GM21528 (cell line): Measurements from ENCODE around the gene LNPEP.
A peak's percentile ranks its signal among the peaks of the same experiment; 100 is the strongest.

ENCODE experiments used
- ATAC-seq: cut with Tn5 transposase; IDR thresholded peaks from one replicate; pipeline ENCODE4 v1.9.1; 2021; ENCODE audit warnings: mild to moderate bottlenecking, moderate library complexity; ENCODE audit not compliant: unreplicated experiment, low FRiP score

LNPEP gene

DNA sequence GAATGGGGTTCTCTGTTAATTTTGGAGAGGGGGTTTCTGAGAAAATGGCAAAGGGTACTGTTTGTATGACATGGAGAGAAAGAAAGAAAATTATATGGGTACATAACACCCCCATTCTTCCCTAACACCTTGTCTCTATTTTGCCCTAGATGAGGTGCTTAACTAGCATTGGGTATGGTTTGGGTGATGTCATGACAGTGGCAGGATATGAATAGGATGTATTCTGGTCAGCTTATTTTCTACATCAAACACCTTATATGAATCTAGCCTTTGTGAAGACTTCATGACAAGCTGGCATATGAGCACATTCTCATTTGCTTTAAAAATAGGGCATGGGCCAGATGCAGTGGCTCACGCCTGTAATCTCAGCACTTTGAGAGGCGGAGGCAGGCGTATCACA, 58.6 kb downstream of the LNPEP start:
- ATAC-seq: no peak

DNA sequence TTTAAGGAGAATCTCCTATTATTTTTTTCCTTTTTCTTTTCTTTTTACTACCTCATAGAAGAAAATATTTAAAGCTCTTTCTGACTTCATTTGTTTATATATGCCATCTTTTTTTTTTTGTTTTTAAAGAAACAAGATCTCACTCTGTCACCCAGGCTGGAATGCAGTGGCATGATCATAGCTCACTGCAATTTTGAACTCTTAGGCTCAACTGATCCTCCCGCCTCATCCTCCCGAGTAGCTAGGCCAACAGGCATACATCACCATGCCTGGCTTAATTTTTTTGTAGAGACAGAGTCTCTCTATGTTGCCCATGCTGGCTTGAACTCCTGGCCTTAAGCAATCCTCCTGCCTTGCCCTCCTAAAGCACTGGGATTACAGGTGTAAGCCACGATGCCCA, 59.5 kb downstream of the LNPEP start:
- ATAC-seq: no peak

DNA sequence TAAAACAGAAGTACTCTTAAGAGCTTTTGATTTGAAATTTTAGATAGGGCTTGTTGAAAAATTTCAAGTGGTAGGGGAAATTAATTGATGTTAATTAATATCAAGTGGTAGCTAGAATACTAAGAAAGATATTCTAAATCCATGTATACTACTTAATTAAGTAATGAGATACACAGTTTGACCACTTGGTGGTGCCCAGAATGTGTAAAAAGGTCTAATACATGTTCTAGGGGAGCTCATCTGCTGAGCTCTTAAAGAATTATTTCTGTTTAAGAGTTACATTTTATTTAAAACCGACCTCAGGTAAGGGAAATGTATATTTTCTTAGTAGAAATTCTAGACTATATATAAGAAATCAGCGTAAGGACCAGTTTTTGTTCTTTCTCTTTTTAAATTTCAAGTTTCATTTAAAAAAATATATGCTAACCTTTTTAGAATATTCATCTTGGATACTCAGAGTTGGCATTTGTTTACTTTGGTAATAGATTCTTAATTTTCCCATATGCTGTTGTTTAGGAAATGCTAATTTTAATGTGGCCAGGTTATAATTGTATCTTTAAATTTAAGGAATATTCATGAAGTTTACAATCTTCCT, 61.5 kb downstream of the LNPEP start:
- ATAC-seq: peak; percentile 64

DNA sequence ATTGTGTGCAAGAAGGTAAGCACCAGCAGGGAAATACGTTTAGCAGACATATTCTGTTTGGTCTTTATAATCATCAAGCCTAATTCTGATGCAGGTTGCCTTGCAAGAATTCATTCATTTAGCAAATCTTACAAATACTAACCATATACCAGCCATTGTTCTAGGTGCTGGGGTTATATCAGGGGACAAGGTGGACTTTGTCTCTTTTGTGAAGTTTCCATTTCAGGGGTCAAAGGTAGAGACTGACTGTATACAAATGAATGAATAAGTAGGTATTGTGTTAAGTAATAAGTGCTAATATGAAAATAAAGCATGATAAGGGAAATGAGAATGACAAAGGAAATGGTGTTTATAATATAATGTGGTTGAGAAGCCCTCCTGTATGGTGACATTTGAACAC, 64.0 kb downstream of the LNPEP start:
- no peak for ATAC-seq

GRCh38 chr5:97000391-97000790, 64.5 kb downstream of the LNPEP start:
- ATAC-seq: no peak

DNA sequence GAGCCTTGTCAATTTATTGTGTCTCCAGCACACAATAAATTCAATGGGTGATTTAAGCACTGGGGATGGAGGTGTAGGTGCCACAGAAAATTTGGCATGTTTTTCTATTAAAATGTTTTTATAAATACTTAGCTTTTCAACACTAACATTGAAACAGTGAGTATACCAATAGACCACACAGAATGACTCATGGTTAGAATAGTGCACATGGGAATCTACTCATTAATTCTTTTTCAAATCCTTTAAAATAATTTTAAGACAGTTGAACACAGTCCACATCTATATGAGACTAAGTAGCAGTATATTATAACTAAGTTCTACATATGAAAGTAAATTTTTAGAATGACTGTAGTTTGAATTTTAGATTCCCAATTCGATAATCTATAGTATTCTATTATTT, 67.1 kb downstream of the LNPEP start:
- no peak for ATAC-seq

GRCh38 chr5:97004423-97005060, 68.7 kb downstream of the LNPEP start:
- ATAC-seq: no peak

DNA sequence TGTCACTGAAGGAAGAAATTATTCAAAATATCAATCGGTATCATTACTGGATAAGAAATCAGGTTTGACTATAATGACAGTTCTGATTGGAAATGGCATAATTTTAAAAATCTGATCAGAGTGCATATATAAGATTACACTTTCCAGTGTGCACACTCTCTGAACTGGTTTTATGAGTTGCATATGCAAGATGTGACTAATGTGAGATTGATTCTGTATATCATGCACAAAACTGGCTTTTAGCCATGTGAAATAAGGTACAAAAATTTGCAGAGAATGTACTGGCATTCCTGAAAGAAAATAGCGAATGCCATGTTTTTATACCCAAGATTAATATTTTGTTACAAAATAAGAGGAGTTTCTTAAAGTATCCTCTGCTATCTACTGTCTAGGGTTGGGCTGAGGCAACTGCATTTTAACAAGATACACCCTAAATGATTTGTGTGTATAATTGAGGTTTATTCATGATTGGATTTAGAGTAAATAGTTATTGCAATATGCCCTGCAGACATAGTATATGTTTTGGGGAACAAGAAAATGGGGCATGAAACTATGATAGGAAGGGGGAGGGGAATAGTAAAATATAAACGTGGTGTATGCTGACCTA, 70.7 kb downstream of the LNPEP start:
- no peak for ATAC-seq

DNA sequence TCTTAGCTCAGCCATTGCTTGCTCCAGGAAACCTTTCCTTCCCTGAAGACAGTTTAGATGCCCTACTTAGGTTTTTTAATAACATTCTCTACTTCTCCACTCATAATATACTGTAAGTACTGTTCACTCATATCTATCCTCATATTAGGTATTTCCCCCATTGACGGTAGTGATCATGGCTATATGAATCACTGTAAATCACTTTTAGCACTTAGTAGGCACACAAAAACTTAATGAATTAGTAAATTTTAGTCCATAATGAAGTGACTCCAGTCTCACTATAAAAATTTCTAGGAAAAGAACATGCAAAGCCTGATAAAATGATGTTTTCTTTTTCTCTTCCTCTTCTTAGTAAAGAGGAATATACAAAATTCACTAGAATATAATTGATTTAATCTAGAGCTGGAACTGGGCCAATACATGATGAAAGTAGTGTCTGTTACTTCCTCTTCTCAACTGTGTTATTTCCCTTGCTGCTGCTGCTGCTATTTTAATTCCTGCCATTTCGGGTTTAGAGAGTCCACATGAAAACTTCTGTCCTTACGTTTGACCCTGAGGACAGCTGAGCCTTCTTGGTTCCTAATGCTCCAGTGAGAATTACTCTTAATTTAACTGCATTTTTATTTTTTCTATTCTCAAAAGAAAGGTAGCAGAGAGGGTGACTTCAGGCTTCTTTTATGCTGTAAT, 73.5 kb downstream of the LNPEP start:
- ATAC-seq: no peak

DNA sequence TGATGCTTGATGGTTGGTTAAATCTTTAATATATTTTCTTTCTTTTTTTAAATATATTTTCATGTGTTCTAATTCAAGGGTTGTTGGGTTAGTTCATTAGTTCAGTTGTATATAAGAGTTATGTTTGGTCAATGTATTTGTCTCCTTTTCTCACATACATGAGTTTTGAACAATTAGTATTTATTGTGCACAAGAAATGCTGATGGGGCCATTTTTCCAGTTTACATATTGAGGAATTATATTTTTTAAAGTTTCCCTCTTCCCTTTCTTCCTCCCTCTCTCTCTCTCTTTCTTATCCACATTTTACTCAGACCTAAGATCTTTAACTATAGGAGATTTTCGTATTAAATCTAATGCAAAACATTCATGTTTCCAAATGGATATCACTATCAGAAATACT, 74.0 kb downstream of the LNPEP start:
- no peak for ATAC-seq

DNA sequence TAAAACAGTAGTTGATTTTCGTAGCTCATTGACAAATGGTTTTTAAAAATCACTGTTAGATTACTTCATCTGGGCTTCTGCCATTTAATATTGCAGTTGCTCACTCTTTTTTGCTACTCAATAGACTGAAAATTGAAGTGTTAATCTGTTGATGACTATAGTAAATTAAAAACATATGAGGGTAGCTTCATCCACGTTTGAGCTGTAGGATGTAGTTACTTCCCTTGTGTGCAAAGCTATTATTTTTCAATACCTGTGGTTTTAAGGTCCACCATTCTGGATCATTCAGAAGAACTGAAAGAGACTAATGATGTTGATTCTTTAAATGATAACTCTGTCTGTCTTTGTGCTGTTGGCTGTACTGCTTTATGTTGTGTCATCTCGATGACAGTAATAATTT, 74.7 kb downstream of the LNPEP start:
- no peak for ATAC-seq

GRCh38 chr5:97011567-97011966, 75.7 kb downstream of the LNPEP start:
- no peak for ATAC-seq

DNA sequence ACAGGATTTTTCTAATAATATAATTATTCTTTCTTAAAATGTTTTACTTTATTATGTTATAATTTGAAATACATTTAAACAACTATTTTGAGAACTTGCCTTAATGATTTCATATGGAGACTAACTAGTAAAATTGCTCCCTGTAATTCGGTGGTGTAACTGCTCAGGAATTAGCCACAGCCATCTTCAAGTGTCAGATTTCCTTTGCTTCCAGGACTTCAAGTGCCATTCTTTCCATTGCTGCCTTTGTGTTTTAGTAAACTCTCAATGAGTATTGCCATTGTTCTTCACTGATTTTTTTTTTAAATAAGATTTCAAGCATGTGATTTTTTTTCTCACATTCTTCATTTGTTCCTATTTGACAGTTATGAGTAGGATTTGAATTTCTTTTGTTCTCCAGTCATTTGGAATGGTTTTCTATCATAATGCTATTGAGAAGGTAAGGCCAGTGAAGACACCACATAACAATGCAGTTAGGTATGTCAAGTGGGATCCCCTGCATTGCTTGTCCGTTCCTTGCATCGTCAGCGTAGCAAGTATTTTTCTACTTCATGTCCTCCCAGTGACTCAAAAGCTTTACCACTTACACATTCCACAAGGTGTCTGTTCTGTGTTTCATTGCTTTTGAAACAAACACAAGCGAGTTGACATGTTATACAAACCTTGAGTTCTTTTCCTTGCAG, 83.7 kb downstream of the LNPEP start:
- no peak for ATAC-seq

GRCh38 chr5:97021416-97021815, 85.5 kb downstream of the LNPEP start:
- no peak for ATAC-seq

DNA sequence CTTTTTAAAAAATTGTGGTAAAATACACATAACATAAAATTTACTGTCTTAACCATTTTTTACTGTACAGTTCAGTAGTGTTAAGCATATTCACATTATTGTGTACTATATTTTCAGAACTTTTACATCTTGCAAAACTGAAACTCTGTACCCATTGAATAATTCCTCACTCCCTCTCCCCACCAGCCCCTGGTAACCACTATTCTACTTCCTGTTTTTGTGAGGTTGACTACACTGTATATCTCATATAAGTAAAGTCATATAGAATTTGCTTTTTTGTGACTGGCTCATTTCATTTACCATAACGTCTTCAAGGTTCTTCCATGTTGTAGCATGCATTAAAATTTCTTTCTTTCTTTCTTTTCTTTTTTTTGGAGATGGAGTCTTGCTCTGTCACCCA, 87.0 kb downstream of the LNPEP start:
- no peak for ATAC-seq

- no peak for ATAC-seq
These were observed 90.8 kb downstream of the LNPEP start for GRCh38 chr5:97026721-97027120.

- no peak for ATAC-seq
These were observed 101.9 kb downstream of the LNPEP start for GRCh38 chr5:97037819-97038218.

DNA sequence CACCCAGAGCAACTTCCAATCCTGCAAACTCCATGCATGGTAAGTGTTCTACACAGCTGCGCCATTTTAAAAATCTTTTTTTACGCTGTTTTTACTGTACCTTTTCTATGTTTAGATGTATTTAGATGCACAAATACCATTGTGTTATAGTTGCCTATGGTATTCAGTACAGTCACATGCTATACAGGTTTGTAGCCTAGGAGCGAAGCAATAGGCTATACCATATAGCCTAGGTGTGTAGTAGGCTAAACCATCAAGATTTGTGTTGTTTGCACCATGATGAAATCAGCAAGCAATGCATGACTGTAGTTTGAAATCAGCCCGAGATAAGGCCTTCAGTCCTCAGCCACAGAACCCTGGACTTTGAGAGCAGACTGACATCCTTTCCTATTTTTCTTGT, 105.4 kb downstream of the LNPEP start:
- no peak for ATAC-seq

DNA sequence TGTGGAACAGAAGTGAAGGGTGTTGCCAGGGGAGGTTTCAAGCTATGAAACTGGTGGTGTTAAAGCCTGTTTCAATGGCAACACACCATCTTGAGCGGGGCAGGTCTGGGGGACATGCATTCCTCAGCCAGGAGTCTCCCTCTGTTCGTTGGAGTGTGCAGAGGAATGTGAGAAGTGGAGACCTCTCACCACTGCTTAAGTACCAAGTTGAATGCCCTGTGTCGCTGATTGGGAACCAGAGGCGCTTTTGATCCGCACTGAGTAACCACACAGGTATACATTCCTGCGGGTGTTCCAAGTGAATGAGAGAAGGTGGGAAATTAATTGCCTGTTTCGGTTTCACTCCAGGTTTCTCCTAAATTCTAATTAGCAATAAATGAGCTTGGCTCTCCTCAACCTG, 107.1 kb downstream of the LNPEP start:
- ATAC-seq: no peak

DNA sequence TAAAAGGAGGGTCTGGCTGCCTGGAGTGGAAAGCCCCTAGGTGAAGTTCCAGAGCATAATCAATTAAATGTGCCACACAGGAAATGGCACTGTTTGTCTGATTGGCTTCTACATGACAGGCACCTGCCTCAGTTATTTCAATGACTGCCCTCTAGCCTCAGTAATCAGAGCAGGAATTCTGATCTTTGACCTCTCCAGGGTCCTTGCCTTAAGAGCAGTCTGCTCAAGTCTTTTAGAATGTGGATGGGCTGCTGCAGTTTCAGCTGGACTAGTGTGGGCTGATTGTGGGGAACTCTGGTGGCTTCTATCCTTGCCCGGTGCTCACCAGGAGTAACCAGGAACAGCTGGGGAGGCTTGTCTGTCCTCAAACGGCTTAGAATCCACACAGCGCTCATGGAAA, 107.6 kb downstream of the LNPEP start:
- ATAC-seq: no peak

- ATAC-seq: no peak
These were observed 108.2 kb downstream of the LNPEP start for GRCh38 chr5:97044052-97044451.
